Adipose tissue (tissue), 3 donors: ENCODE measurements around the gene SIPA1. TPM values are rescaled to one million over a fixed set of nuclear protein-coding genes. Genes with fewer than 3 reads are reported as not detected.

Experiments
- H3K27ac ChIP-seq: one replicate; pipeline ENCODE4 v1.5.1; 2013; ENCODE audit warnings: low read depth, low read length
- WGBS, 3 donors: extraction: QIAGEN DNeasy Blood & Tissue Kit; methylation state at CpG; one replicate each; pipeline ENCODE4 v1.1.7; 2013; 5-methylcytosine and 5-hydroxymethylcytosine counted together
- polyA plus RNA-seq, 3 donors: library from polyadenylated mRNA; stranded (reverse); fragments of 200-250 nt; gene quantifications; one replicate each; pipeline ENCODE4 v1.2.3, GENCODE V29; 2013
- donor health status: healthy with polysubstance abuse.
- donor health status: Bipolar disorder and iron deficiency.
- donor health status: healthy.

SIPA1 gene
- polyA plus RNA-seq, 3 donors = 23.7 to 105 (median 36.3) TPM

GRCh38 chr11:65604258-65604657 is 33.6 kb upstream of the SIPA1 start:
- H3K27ac ChIP-seq = no peak overlapping the region
- WGBS, 3 donors = 94 to 100% (median 98%) methylated on average over 1 of the region's 1 CpG

- peak overlapping the region; percentile 56 for H3K27ac ChIP-seq
- 41 to 59% (median 53%) methylated on average over 46 to 67 of the region's 67 CpGs for WGBS, 3 donors
Observed at GRCh38 chr11:65606876-65607613, 30.9 kb upstream of the SIPA1 start.

GRCh38 chr11:65607614-65608426 is 30.1 kb upstream of the SIPA1 start:
- no peak overlapping the region for H3K27ac ChIP-seq
- WGBS, 3 donors = 82 to 86% (median 85%) methylated on average over 37 of the region's 37 CpGs

- no peak overlapping the region for H3K27ac ChIP-seq
- WGBS, 3 donors = 53 to 76% (median 56%) methylated on average over 3 of the region's 3 CpGs
Observed at GRCh38 chr11:65609229-65609628, 28.7 kb upstream of the SIPA1 start.

GRCh38 chr11:65609665-65610064 is 28.2 kb upstream of the SIPA1 start:
- WGBS, 3 donors = 69 to 81% (median 77%) methylated on average over 5 of the region's 5 CpGs
- no peak overlapping the region for H3K27ac ChIP-seq

- WGBS, 3 donors = 44 to 61% (median 49%) methylated on average over 6 of the region's 6 CpGs
- H3K27ac ChIP-seq = no peak overlapping the region
Observed at GRCh38 chr11:65610404-65610803, 27.5 kb upstream of the SIPA1 start.

GRCh38 chr11:65611028-65611757 is 26.7 kb upstream of the SIPA1 start:
- H3K27ac ChIP-seq = no peak overlapping the region
- WGBS, 3 donors = 13 to 55% (median 23%) methylated on average over 10 of the region's 10 CpGs

- peak overlapping the region; percentile 34 for H3K27ac ChIP-seq
- WGBS, 3 donors = 42 to 70% (median 55%) methylated on average over 12 of the region's 12 CpGs
Observed at GRCh38 chr11:65611758-65612603, 25.9 kb upstream of the SIPA1 start.

- 40 to 53% (median 41%) methylated on average over 7 of the region's 7 CpGs for WGBS, 3 donors
Observed at GRCh38 chr11:65612691-65613090, 25.2 kb upstream of the SIPA1 start.

GRCh38 chr11:65613091-65613928 is 24.6 kb upstream of the SIPA1 start:
- WGBS, 3 donors = 11 to 18% (median 16%) methylated on average over 40 to 43 of the region's 43 CpGs
- H3K27ac ChIP-seq = peak overlapping the region; percentile 77

More at GRCh38 chr11:65612691-65613090, 25.2 kb upstream of the SIPA1 start:
- no peak overlapping the region for H3K27ac ChIP-seq

- no peak within 1 kb of the TSS for H3K27ac ChIP-seq
- WGBS, 3 donors = 0% methylated on average over 49 to 55 of the region's 55 CpGs
Observed at GRCh38 chr11:65615229-65615949, 22.5 kb upstream of the SIPA1 start, which contains the start of gene PCNX3. TSS of gene PCNX3 (plus strand) at chr11:65615776. CDS start at chr11:65616312, 536 bp downstream.

GRCh38 chr11:65615950-65616574 is 21.8 kb upstream of the SIPA1 start:
- WGBS, 3 donors = 1 to 2% (median 2%) methylated on average over 26 to 44 of the region's 50 CpGs
- no peak overlapping the region for H3K27ac ChIP-seq

GRCh38 chr11:65616575-65617001 is 21.3 kb upstream of the SIPA1 start:
- WGBS, 3 donors = 37 to 68% (median 66%) methylated on average over 10 of the region's 10 CpGs
- H3K27ac ChIP-seq = no peak overlapping the region

- no peak overlapping the region for H3K27ac ChIP-seq
- 89 to 93% (median 90%) methylated on average over 17 of the region's 17 CpGs for WGBS, 3 donors
Observed at GRCh38 chr11:65617136-65617850, 20.6 kb upstream of the SIPA1 start.

- WGBS, 3 donors = 90 to 93% (median 92%) methylated on average over 29 to 33 of the region's 33 CpGs
- no peak overlapping the region for H3K27ac ChIP-seq
Observed at GRCh38 chr11:65617990-65618751, 19.7 kb upstream of the SIPA1 start.
